Naive thymus-derived CD4-positive, alpha-beta T cell (primary cell): ENCODE results near the gene ACTR3. TPM values are rescaled to one million over a fixed set of nuclear protein-coding genes. Genes with fewer than 3 reads are reported as not detected.

Source experiments
- ATAC-seq: fragments of 150-1000 bp; cut with Tn5 transposase; 2 replicates; pipeline ENCODE4 v1.10.0; 2021; ENCODE audit warnings: mild to moderate bottlenecking, moderate library complexity
- CTCF ChIA-PET: fragments of 350-600 bp; sonication (Branson Sonifier 250); formaldehyde crosslinking; loops from one replicate; lab custom pipeline; 2021; ENCODE audit warnings: antibody characterized with exemption; lab: Charles Lee
- POLR2A ChIA-PET: fragments of 350-600 bp; sonication (Branson Sonifier 250); formaldehyde crosslinking; loops from one replicate; lab custom pipeline; 2021; ENCODE audit warnings: antibody characterized with exemption, inconsistent platforms; lab: Charles Lee
- DNase-seq, 9 donors: peaks; one replicate each; pipeline versions ENCODE4 v3.0.0 to v3.0.0-alpha.2; 2020 to 2022; ENCODE audit warnings: mixed read lengths in 1 of 9
- H3K27ac ChIP-seq: one replicate; pipeline ENCODE4 v1.7.0; 2013; ENCODE audit warnings: mild to moderate bottlenecking, low read depth, low read length, moderate library complexity
- H3K27me3 ChIP-seq, 2 donors: one replicate each; pipeline ENCODE4 v1.7.0; 2013; ENCODE audit warnings: low read length in 2 of 2, mild to moderate bottlenecking in 2 of 2, moderate library complexity in 2 of 2; ENCODE audit not compliant: control insufficient read depth in 2 of 2, insufficient read depth in 2 of 2
- H3K36me3 ChIP-seq, 3 experiments: 1 replicate in 2 of 3; 2 replicates in 1 of 3; pipeline ENCODE4 v1.7.0; 2013; ENCODE audit warnings: low read length in 3 of 3, mild to moderate bottlenecking in 3 of 3, moderate library complexity in 1 of 3; ENCODE audit not compliant: insufficient read depth in 3 of 3, control insufficient read depth in 2 of 3
- H3K4me1 ChIP-seq, 2 donors: one replicate each; pipeline ENCODE4 v1.7.0; 2013; ENCODE audit warnings: low read length in 2 of 2, mild to moderate bottlenecking in 2 of 2, moderate library complexity in 1 of 2; ENCODE audit not compliant: control insufficient read depth in 2 of 2, insufficient read depth in 2 of 2
- H3K4me3 ChIP-seq: 2 replicates; pipeline ENCODE4 v1.7.0; 2013; ENCODE audit warnings: mild to moderate bottlenecking, low read length
- H3K9me3 ChIP-seq, 3 experiments: 1 replicate in 2 of 3; 2 replicates in 1 of 3; pipeline ENCODE4 v1.7.0; 2013; ENCODE audit warnings: low read length in 3 of 3; ENCODE audit not compliant: control insufficient read depth in 2 of 3
- H3K27ac Mint-ChIP-seq, 9 donors: one replicate each; pipeline ENCODE4 v1.8.0; 2020 to 2022; ENCODE audit warnings: mixed read lengths in 9 of 9, mild to moderate bottlenecking in 8 of 9, moderate library complexity in 5 of 9, inconsistent platforms in 2 of 9
- H3K27me3 Mint-ChIP-seq, 5 donors: one replicate each; pipeline ENCODE4 v1.8.0; 2021 to 2022; ENCODE audit warnings: mixed read lengths in 5 of 5, mild to moderate bottlenecking in 1 of 5
- H3K36me3 Mint-ChIP-seq, 5 donors: one replicate each; pipeline ENCODE4 v1.8.0; 2020 to 2022; ENCODE audit warnings: mixed read lengths in 5 of 5, mild to moderate bottlenecking in 3 of 5, inconsistent platforms in 1 of 5
- H3K4me1 Mint-ChIP-seq, 7 donors: one replicate each; pipeline ENCODE4 v1.8.0; 2020 to 2022; ENCODE audit warnings: mixed read lengths in 7 of 7, mild to moderate bottlenecking in 3 of 7, inconsistent platforms in 1 of 7
- H3K4me3 Mint-ChIP-seq, 10 donors: one replicate each; pipeline ENCODE4 v1.8.0; 2020 to 2022; ENCODE audit warnings: mild to moderate bottlenecking in 10 of 10, mixed read lengths in 10 of 10, moderate library complexity in 6 of 10, inconsistent platforms in 2 of 10
- H3K9me3 Mint-ChIP-seq, 11 donors: one replicate each; pipeline ENCODE4 v1.8.0; 2020 to 2022; ENCODE audit warnings: mixed read lengths in 11 of 11, mild to moderate bottlenecking in 4 of 11, inconsistent platforms in 1 of 11, moderate library complexity in 1 of 11
- intact Hi-C, 2 donors: fragments of 100-400 bp; cut with micrococcal nuclease; formaldehyde crosslinking; loops; one replicate each; pipeline ENCODE4 v1.15.1; 2023
- polyA plus RNA-seq, 2 donors: library from polyadenylated mRNA; unstranded; fragments of 300-500 nt; fragmentation: Illumina TruSeq; gene quantifications; one replicate each; pipeline ENCODE4 v1.2.3, GENCODE V29; 2021
- total RNA-seq, 6 experiments: library from RNA in 5 of 6; stranded (reverse) in 5 of 6; gene quantifications; 1 replicate in 5 of 6; 2 replicates in 1 of 6; pipeline ENCODE4 v1.2.3 and lab custom pipeline; 2021 to 2026

Gene ACTR3
- total and polyA plus RNA-seq, 7 experiments from 2014 or later = 172 to 612 (median 295) TPM

DNA sequence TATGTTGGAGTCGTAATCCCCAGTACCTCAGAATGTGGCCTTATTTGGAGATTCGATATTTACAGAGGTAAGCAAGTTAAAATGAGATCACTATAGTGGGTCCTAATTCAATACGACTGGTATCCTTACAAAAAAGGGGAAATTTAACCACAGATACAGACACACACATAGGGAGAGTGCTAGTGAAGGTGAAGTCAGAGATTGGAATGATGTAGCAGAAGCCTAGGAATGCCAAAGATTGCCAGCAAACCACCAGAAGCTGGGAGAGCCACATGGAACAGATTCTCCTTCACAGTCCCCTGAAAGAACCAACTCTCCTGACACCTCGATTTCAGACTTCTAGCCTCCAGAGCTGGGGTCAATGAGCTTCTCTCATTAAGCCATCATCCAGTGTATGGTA lies 17.7 kb upstream of the ACTR3 start:
- Histone ChIP-seq H3K27me3 (no peaks in the 10 kb centered on the region), H3K9me3 (no peaks in the 10 kb centered on the region), H3K36me3 (no peaks in the 10 kb centered on the region), H3K27ac (no peak overlapping the region), H3K4me1 (peaks cover 0 to 12% of the 10 kb centered on the region in 2 donors), H3K4me3 (no peak overlapping the region)
- CTCF ChIA-PET = interaction anchor here (0.5 kb wide), 1 partner anchor 64 kb away, joined by 6 read pairs; no protein-coding TSS in a partner anchor
- no peaks in the 10 kb centered on the region for H3K9me3 Mint-ChIP-seq
- H3K4me1 Mint-ChIP-seq = peaks cover 29 to 46% (median 42%) of the 10 kb centered on the region in 7 donors
- peak overlapping the region in 1 of 9 donors; percentile 26 for H3K27ac Mint-ChIP-seq
- POLR2A ChIA-PET = no interaction called here
- no peak for DNase-seq
- no peaks in the 10 kb centered on the region for H3K27me3 Mint-ChIP-seq
- intact Hi-C loops = no loop called here
- ATAC-seq = no peak
- H3K36me3 Mint-ChIP-seq = peaks cover 0 to 19% (median 0%) of the 10 kb centered on the region in 5 donors
- H3K4me3 Mint-ChIP-seq = no peak overlapping the region

GRCh38 chr2:113873867-113874266 lies 16.0 kb upstream of the ACTR3 start:
- Histone ChIP-seq H3K27ac (no peak overlapping the region), H3K4me3 (no peak overlapping the region), H3K4me1 (peaks cover 4 to 23% of the 10 kb centered on the region in 2 donors), H3K27me3 (no peaks in the 10 kb centered on the region), H3K9me3 (no peaks in the 10 kb centered on the region), H3K36me3 (no peaks in the 10 kb centered on the region)
- ATAC-seq (no peak), DNase-seq (no peak)
- H3K9me3 Mint-ChIP-seq = no peaks in the 10 kb centered on the region
- H3K4me3 Mint-ChIP-seq = no peak overlapping the region
- no peaks in the 10 kb centered on the region for H3K27me3 Mint-ChIP-seq
- intact Hi-C loops = no loop called here
- peaks cover 30 to 53% (median 46%) of the 10 kb centered on the region in 7 donors for H3K4me1 Mint-ChIP-seq
- CTCF ChIA-PET = no interaction called here
- POLR2A ChIA-PET = no interaction called here
- H3K27ac Mint-ChIP-seq = peak overlapping the region in 8 of 9 donors; percentile 14 to 59 (median 30)
- H3K36me3 Mint-ChIP-seq = peaks cover 0 to 21% (median 0%) of the 10 kb centered on the region in 5 donors

DNA sequence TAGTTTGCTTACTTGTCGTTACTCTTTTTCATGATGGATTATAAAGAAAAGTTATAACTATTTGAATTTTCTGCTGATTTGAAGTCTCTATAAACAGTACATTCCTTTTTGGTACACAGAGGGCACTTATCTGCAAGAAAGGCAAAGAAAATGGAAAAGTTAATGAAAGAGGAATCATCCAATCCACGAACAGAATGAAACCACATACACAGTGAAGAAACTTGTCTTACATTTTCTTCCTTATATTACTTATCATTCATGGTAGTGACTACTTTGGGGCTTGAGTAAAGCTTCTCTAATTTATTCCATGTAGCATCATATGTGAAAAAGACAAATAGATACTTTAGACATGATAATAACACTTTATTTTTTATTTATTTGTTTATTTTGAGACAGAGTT lies 14.8 kb upstream of the ACTR3 start:
- CTCF ChIA-PET = interaction anchor here (0.6 kb wide), 1 partner anchor 11 kb away, joined by 4 read pairs; no protein-coding TSS in a partner anchor
- H3K36me3 Mint-ChIP-seq = peaks cover 0 to 25% (median 0%) of the 10 kb centered on the region in 5 donors
- no peaks in the 10 kb centered on the region for H3K9me3 Mint-ChIP-seq
- H3K9me3 ChIP-seq = no peaks in the 10 kb centered on the region
- H3K4me1 Mint-ChIP-seq = peaks cover 36 to 63% (median 54%) of the 10 kb centered on the region in 7 donors
- H3K27ac Mint-ChIP-seq = peak overlapping the region in 4 of 9 donors; percentile 51 to 79 (median 59)
- H3K27me3 ChIP-seq = no peaks in the 10 kb centered on the region
- POLR2A ChIA-PET = no interaction called here
- peaks cover 4 to 23% of the 10 kb centered on the region in 2 donors for H3K4me1 ChIP-seq
- ATAC-seq (no peak), DNase-seq (no peak)
- no peaks in the 10 kb centered on the region for H3K36me3 ChIP-seq
- intact Hi-C loops = no loop called here
- no peaks in the 10 kb centered on the region for H3K27me3 Mint-ChIP-seq
- H3K27ac ChIP-seq = no peak overlapping the region
- no peak overlapping the region for H3K4me3 Mint-ChIP-seq
- no peak overlapping the region for H3K4me3 ChIP-seq

DNA sequence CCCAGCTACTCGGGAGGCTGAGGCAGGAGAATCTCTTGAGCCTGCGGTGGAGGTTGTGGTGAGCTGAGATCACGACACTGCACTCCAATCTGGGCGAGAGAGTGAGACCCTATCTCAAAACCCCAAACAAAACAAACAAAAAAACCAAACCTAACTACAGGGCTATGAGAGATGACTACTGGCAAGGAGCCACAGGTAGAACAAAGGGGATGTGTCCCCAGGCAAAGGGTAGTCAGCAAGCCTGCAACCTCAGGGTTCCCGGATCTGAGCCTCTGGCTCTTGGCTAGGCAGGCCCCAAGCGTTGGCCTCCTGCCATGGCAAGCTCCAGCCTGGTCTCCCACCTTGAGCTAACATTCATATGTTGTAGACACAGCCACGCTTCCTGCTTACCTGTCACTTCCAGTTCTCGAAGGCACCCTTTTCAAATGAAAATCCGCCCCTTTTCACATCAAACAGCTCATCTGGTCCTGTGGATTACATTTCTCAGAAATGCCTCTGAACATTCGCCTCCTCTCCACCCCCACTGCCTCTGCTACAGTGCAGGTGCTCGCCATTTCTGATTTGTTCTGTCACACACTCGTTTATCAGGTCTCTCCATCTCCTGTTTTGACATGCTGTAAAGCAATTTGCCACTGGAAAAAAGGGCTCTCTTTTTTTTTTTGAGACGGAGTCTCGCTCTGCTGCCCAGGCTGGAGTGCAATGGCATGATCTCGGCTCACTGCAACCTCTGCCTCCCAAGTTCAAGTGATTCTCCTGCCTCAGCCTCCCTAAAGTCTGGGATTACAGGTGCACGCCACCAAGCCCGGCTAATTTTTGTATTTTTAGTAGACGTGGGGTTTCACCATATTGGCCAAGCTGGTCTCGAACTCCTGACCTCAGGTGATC lies 13.1 kb upstream of the ACTR3 start:
- H3K36me3 Mint-ChIP-seq = peaks cover 0 to 34% (median 5%) of the 10 kb centered on the region in 5 donors
- no peaks in the 10 kb centered on the region for H3K27me3 Mint-ChIP-seq
- no peak overlapping the region for H3K4me3 ChIP-seq
- intact Hi-C loops = loop anchor here (1.0 to 2.0 kb wide), 3 partner anchors 13 to 120 kb away; partner anchors contain the start of gene SLC35F5 (in 1 of the 2)
- peak; percentile 31 to 93 (median 85) for DNase-seq
- H3K27ac Mint-ChIP-seq = peak overlapping the region; percentile 83 to 96 (median 92)
- peaks cover 4 to 23% of the 10 kb centered on the region in 2 donors for H3K4me1 ChIP-seq
- no peaks in the 10 kb centered on the region for H3K36me3 ChIP-seq
- ATAC-seq = peak; percentile 90
- no peaks in the 10 kb centered on the region for H3K9me3 ChIP-seq
- ChIA-PET CTCF (interaction anchor here (0.7 to 2.2 kb wide), 3 partner anchors 12 to 96 kb away, joined by 3 to 7 read pairs (median 4); partner anchors contain the start of gene ACTR3), POLR2A (interaction anchor here (0.6 to 2.0 kb wide), 7 partner anchors 10 to 1698 kb away, joined by 3 to 7 read pairs (median 4); partner anchors contain the start of gene ACTR3)
- H3K27me3 ChIP-seq = no peaks in the 10 kb centered on the region
- H3K4me3 Mint-ChIP-seq = peak overlapping the region; percentile 55 to 84 (median 72)
- H3K27ac ChIP-seq = peak overlapping the region; percentile 73
- peaks cover 38 to 69% (median 64%) of the 10 kb centered on the region in 7 donors for H3K4me1 Mint-ChIP-seq
- H3K9me3 Mint-ChIP-seq = no peaks in the 10 kb centered on the region

- Mint-ChIP-seq H3K4me1 (peaks cover 38 to 71% (median 64%) of the 10 kb centered on the region in 7 donors), H3K36me3 (peaks cover 1 to 36% (median 10%) of the 10 kb centered on the region in 5 donors), H3K9me3 (no peaks in the 10 kb centered on the region), H3K27ac (peak overlapping the region; percentile 78 to 96 (median 92)), H3K27me3 (no peaks in the 10 kb centered on the region), H3K4me3 (peak overlapping the region in 9 of 10 donors; percentile 5 to 84 (median 61))
- no peaks in the 10 kb centered on the region for H3K27me3 ChIP-seq
- H3K4me1 ChIP-seq = peaks cover 4 to 23% of the 10 kb centered on the region in 2 donors
- no peak for ATAC-seq
- ChIA-PET CTCF (interaction anchor here (0.7 to 2.2 kb wide), 4 partner anchors 11 to 1587 kb away, joined by 3 to 7 read pairs (median 4); partner anchors contain the start of gene ACTR3), POLR2A (interaction anchor here (0.6 to 2.0 kb wide), 6 partner anchors 10 to 122 kb away, joined by 3 to 8 read pairs (median 5); partner anchors contain the start of gene ACTR3)
- intact Hi-C loops = loop anchor here (2.0 kb wide), 2 partner anchors 45 to 121 kb away; partner anchors contain the start of gene SLC35F5 (in 1 of the 2)
- no peak overlapping the region for H3K4me3 ChIP-seq
- no peaks in the 10 kb centered on the region for H3K9me3 ChIP-seq
- DNase-seq = no peak
- H3K36me3 ChIP-seq = no peaks in the 10 kb centered on the region
- peak overlapping the region; percentile 73 for H3K27ac ChIP-seq
Measured at GRCh38 chr2:113877711-113878598, 11.9 kb upstream of the ACTR3 start.
